Suprapubic skin (tissue), 4 donors: ENCODE data around the gene BACH1. TPM values are rescaled to one million over a fixed set of nuclear protein-coding genes. Genes with fewer than 3 reads are reported as not detected.

Source experiments
- DNase-seq, 2 donors: peaks; one replicate each; pipeline ENCODE4 v3.0.0-alpha.2; 2019; ENCODE audit warnings: low spot score in 2 of 2
- H3K27ac ChIP-seq: fragments of 200-600 bp; sonication (generic); one replicate; pipeline ENCODE4 v1.5.1; 2019
- H3K27me3 ChIP-seq: fragments of 200-600 bp; sonication (generic); one replicate; pipeline ENCODE4 v1.5.1; 2019
- H3K36me3 ChIP-seq: fragments of 200-600 bp; sonication (generic); one replicate; pipeline ENCODE4 v1.5.1; 2019
- H3K4me1 ChIP-seq: fragments of 200-600 bp; sonication (generic); one replicate; pipeline ENCODE4 v1.5.1; 2019
- H3K4me3 ChIP-seq: fragments of 200-600 bp; sonication (generic); one replicate; pipeline ENCODE4 v1.5.1; 2019; ENCODE audit warnings: mild to moderate bottlenecking
- H3K9me3 ChIP-seq: fragments of 200-600 bp; sonication (generic); one replicate; pipeline ENCODE4 v1.5.1; 2019
- EP300 ChIP-seq: sonication (generic); formaldehyde crosslinking; IDR thresholded peaks from one replicate; pipeline ENCODE4 v1.6.1; 2017; ENCODE audit warnings: antibody characterized with exemption
- POLR2A ChIP-seq, 2 donors: fragments of 450-650 bp; IDR thresholded peaks; one replicate each; pipeline ENCODE4 v1.6.1; 2017; ENCODE audit warnings: antibody characterized with exemption in 2 of 2, mild to moderate bottlenecking in 2 of 2, moderate library complexity in 2 of 2
- POLR2AphosphoS5 ChIP-seq, 3 donors: sonication (generic); formaldehyde crosslinking; IDR thresholded peaks; one replicate each; pipeline ENCODE4 v1.6.1; 2017; ENCODE audit warnings: antibody characterized with exemption in 3 of 3
- WGBS: methylation state at CpG from one replicate; pipeline ENCODE4 v1.1.5; 2018; 5-methylcytosine and 5-hydroxymethylcytosine counted together
- total RNA-seq, 4 donors: library from RNA; depleted of rRNA; stranded (reverse); fragments of >200 nt; gene quantifications; one replicate each; pipeline ENCODE4 v1.1.0, GENCODE V29; 2016
- TF ChIP-seq, protein P1 (sequence below), 2 donors: fragments of 200-600 bp in 1 of 2; fragments of 450-650 bp in 1 of 2; sonication (generic) in 1 of 2; IDR thresholded peaks; one replicate each; pipeline ENCODE4 v1.5.1; 2016 to 2019; ENCODE audit warnings: antibody characterized with exemption in 2 of 2, mild to moderate bottlenecking in 1 of 2, moderate library complexity in 1 of 2

BACH1 gene
- total RNA-seq, 4 donors from 2014 or later = 78.7 to 89.6 (median 84.0) TPM

- Histone ChIP-seq H3K27ac (no peak overlapping the region), H3K4me1 (peaks cover 45% of the 10 kb centered on the region), H3K4me3 (no peak overlapping the region)
Measured at GRCh38 chr21:29312981-29313380, 14.3 kb downstream of the BACH1 start.

GRCh38 chr21:29313662-29314408, 15.1 kb downstream of the BACH1 start:
- DNase-seq = no peak
- TF ChIP-seq, protein P1, sequence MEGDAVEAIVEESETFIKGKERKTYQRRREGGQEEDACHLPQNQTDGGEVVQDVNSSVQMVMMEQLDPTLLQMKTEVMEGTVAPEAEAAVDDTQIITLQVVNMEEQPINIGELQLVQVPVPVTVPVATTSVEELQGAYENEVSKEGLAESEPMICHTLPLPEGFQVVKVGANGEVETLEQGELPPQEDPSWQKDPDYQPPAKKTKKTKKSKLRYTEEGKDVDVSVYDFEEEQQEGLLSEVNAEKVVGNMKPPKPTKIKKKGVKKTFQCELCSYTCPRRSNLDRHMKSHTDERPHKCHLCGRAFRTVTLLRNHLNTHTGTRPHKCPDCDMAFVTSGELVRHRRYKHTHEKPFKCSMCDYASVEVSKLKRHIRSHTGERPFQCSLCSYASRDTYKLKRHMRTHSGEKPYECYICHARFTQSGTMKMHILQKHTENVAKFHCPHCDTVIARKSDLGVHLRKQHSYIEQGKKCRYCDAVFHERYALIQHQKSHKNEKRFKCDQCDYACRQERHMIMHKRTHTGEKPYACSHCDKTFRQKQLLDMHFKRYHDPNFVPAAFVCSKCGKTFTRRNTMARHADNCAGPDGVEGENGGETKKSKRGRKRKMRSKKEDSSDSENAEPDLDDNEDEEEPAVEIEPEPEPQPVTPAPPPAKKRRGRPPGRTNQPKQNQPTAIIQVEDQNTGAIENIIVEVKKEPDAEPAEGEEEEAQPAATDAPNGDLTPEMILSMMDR (IDR thresholded peaks at IDR 0.05) = no peak
- TF ChIP-seq EP300 (no peak), POLR2AphosphoS5 (IDR thresholded peaks at IDR 0.05) (no peak), POLR2A (IDR thresholded peaks at IDR 0.05) (no peak)
- Histone ChIP-seq H3K4me1 (peaks cover 47% of the 10 kb centered on the region), H3K9me3 (no peaks in the 10 kb centered on the region), H3K27me3 (no peaks in the 10 kb centered on the region), H3K27ac (no peak overlapping the region), H3K36me3 (no peaks in the 10 kb centered on the region), H3K4me3 (no peak overlapping the region)
- 90% methylated on average over 2 of the region's 2 CpGs for WGBS

More at GRCh38 chr21:29312981-29313380, 14.3 kb downstream of the BACH1 start:
- H3K9me3 ChIP-seq = no peaks in the 10 kb centered on the region
- H3K36me3 ChIP-seq = no peaks in the 10 kb centered on the region
- TF ChIP-seq EP300 = no peak
- no peak for TF ChIP-seq POLR2A (IDR thresholded peaks at IDR 0.05)
- no peak for TF ChIP-seq POLR2AphosphoS5 (IDR thresholded peaks at IDR 0.05)
- TF ChIP-seq, protein P1 (IDR thresholded peaks at IDR 0.05) = no peak
- no peaks in the 10 kb centered on the region for H3K27me3 ChIP-seq
- no peak for DNase-seq
- WGBS = 79% methylated on average over 7 of the region's 7 CpGs

DNA sequence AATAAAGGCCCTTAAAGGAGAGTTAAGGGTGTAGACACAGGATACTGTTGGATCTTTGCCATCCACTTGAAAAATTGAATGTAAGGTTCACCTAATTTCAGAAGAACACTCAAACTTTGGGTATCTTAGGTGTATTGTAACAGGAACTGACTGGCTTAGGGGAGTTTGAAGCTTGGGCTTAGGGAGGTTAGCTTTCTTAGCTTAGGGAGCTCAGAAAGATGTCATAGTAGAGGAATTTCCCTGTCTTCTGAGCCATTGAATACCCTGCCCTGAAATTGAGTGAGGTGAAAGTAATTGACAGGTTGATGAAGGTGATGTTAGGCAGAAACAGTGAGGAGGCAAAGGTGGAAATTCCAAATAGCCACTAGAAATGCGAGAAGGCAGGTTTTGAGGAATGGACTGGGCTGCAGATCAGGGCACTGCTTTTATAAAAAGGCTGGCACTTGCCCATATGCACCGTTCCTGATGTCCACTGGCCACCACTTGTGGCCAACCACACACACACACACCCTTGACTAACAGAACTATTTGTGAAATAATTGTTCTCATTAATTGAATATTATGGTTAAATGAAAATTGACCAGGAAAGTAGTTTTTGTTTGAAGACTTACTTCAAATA, 16.5 kb downstream of the BACH1 start:
- Histone ChIP-seq H3K9me3 (no peaks in the 10 kb centered on the region), H3K36me3 (no peaks in the 10 kb centered on the region), H3K27ac (no peak overlapping the region), H3K4me1 (peaks cover 48% of the 10 kb centered on the region), H3K4me3 (no peak overlapping the region), H3K27me3 (no peaks in the 10 kb centered on the region)
- no peak for TF ChIP-seq EP300
- TF ChIP-seq, protein P1 (IDR thresholded peaks at IDR 0.05) = no peak
- no peak for TF ChIP-seq POLR2A (IDR thresholded peaks at IDR 0.05)
- TF ChIP-seq POLR2AphosphoS5 (IDR thresholded peaks at IDR 0.05) = no peak
- WGBS = 51% methylated on average over 2 of the region's 2 CpGs
- no peak for DNase-seq

GRCh38 chr21:29316029-29316742, 17.5 kb downstream of the BACH1 start:
- H3K4me3 ChIP-seq = no peak overlapping the region
- DNase-seq = no peak
- H3K9me3 ChIP-seq = no peaks in the 10 kb centered on the region
- 95% methylated on average over 3 of the region's 3 CpGs for WGBS
- peaks cover under 1% of the 10 kb centered on the region for H3K36me3 ChIP-seq
- H3K27me3 ChIP-seq = no peaks in the 10 kb centered on the region
- TF ChIP-seq EP300 = no peak
- TF ChIP-seq, protein P1 (IDR thresholded peaks at IDR 0.05) = no peak
- no peak for TF ChIP-seq POLR2AphosphoS5 (IDR thresholded peaks at IDR 0.05)
- no peak for TF ChIP-seq POLR2A (IDR thresholded peaks at IDR 0.05)
- H3K27ac ChIP-seq = no peak overlapping the region
- peaks cover 51% of the 10 kb centered on the region for H3K4me1 ChIP-seq

GRCh38 chr21:29316806-29317205, 18.1 kb downstream of the BACH1 start:
- 84% methylated on average over 4 of the region's 4 CpGs for WGBS
- peaks cover 51% of the 10 kb centered on the region for H3K4me1 ChIP-seq
- H3K4me3 ChIP-seq = no peak overlapping the region
- H3K27me3 ChIP-seq = no peaks in the 10 kb centered on the region
- H3K36me3 ChIP-seq = peaks cover 5% of the 10 kb centered on the region
- TF ChIP-seq, protein P1 (IDR thresholded peaks at IDR 0.05) = no peak
- TF ChIP-seq POLR2AphosphoS5 (IDR thresholded peaks at IDR 0.05) (no peak), EP300 (no peak), POLR2A (IDR thresholded peaks at IDR 0.05) (no peak)
- H3K27ac ChIP-seq = no peak overlapping the region
- no peaks in the 10 kb centered on the region for H3K9me3 ChIP-seq
- no peak for DNase-seq
